Activated CD4-positive, alpha-beta T cell treated with anti-CD3 and anti-CD28 coated beads, Interleukin-2, amount 50 U/mL, for 24 hours (primary cell): ENCODE measurements around the gene PTGIS.
"Not testable (repeated sequence)": the region's sequence is repeated elsewhere in the genome, so short reads cannot be mapped to it uniquely, and the experiment has no call there.

Experiments
- DNase-seq, 2 donors: peaks; one replicate each; pipeline ENCODE4 v3.0.0-alpha.2; 2020; ENCODE audit warnings: low read depth in 1 of 2, low spot score in 1 of 2

Gene PTGIS

DNA sequence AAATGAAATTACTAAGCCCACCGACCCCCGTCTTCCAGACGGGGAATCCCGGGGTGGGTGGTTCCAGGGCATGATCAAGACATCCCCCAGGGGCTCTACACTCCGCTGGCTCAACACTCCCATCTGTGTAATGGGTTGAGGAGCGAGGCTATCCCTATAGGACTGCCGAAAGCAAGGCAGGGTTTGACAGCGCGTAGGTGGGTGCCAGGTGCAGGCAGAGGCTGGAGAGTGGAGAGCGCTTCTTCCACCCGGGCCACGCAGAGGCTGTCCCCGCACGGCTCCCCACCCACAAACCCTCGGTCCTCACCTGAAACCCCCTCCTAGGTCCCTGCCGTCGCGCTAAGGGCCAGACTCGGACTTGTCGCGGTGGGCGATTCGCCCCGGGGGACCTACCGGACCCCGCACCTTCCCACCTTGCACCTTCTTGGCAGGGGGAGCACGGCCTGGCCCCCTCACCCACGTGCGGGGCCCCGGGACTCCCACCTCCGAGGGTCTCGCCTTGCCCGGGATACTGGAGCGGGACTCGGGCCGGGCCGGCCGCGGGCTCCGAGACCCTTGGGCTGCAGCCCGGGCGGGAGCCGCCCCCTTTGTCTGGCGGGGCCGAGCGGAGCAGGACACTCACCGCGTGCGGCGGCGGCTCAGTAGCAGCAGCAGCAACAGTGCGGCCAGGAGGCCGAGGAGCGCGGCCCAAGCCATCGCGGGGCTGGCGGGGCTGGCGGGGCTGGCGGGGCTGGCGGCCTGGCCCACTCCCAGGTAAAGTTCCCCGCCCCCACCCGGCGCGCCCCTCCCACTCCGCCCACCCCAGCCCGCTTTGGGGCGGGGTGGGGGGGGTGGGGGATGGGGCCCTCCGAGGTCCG lies at the start of gene PTGIS:
TSS of gene PTGIS (minus strand) at position 717 of the 857 bp plus-strand sequence. CDS start at position 696, 21 bp downstream.
- no peak for DNase-seq

DNA sequence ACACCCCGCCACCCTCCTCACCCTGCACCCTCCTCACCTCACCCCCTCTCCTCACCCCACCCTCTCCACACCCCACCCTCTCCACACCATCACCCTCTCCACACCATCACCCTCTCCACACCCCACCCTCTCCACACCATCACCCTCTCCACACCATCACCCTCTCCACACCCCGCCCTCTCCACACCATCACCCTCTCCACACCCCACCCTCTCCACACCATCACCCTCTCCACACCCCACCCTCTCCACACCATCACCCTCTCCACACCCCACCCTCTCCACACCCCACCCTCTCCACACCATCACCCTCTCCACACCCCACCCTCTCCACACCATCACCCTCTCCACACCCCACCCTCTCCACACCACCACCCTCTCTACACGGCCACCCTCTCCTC lies 49.5 kb upstream of the PTGIS start:
- not testable (repeated sequence) for DNase-seq

DNA sequence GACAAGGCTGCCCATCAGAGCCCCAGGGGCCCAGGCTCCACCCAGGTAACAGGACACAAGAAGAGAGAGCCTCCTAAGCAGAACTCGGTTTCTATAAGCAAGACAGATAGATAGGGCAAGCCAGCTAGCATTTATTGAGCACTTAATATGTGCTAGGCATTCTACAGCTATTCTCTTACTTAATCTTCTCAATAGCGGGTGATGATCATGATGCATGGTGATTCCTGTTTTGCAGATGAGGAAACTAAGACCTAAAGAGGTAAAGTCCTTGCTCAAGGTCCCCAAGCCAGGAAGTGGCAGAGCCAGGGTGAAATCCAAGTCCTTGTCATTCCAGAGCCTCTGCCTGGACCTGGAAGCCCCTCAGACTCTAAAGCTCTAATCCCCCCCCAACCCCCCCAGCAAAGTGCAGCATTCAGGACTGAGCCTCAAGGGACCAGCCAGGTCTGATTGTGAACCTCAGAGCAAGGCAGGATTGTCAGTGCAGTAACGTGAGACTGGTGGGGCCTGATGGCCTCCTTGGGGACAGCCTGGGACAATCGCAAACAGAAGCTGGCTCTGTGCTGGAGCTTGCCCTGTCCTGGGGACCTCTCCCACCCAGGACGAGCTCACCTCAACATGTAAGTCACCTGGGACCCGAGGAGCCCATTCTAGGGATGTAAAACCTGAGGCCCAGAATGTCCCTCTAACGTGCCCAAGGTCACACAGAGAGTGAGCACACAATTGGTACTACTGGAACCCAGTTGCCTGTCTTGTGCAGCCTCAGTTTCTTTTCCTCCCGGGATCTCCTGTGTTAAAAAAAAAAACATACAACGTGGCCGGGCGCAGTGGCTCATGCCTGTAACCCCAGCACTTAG lies 48.4 kb upstream of the PTGIS start:
- DNase-seq: no peak

DNA sequence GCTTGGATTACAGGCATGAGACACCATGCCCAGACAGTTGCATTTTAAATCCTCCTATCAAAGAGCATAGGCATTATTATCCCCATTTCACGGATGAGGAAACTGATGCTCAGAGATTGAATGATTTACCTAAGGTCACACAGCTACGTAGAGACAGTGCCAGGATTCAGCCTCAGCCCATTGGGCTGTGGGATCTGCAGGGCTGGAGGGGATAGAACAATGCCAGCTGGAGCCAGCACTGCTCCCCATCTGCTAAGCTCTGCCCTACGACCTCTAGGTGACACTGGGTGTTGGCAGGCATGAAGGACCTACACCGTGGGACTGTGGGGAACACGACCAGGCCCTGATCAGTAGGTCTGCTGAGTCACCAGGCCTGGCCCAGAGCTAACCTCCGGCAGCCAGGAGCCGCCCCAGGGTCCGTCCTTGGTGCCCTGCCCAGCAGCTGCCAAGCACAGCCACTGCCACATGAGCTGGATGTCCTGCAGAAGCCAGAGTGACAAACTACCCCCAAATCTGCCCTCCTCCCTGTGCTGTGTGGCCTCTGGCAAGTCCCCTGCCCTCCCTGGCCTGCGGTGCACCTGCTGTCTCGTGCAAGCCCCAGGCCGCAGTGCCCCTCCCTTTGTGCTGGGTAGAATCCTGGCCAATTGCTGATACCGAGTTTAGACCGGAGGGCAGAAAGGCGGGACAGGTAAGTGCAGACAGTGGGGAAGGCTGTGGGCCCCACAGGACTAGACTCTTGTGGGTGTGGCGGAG lies 47.6 kb upstream of the PTGIS start:
- DNase-seq: no peak

DNA sequence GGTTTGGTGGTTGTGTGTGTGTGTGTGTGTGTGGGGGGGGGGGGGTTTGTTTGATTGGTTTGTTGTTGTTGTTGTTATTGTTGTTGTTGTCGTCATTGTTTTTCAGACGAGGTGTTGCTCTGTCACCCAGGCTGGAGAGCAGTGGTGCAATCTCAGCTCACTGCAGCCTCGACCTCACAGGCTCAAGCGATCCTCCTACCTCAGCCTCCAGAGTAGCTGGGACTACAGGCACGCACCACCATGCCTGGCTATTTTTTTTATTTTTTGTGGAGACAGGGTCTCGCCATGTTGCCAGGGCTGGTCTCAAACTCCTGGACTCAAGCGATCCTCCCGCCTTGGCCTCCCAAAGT lies 47.1 kb upstream of the PTGIS start:
- not testable (repeated sequence) for DNase-seq

DNA sequence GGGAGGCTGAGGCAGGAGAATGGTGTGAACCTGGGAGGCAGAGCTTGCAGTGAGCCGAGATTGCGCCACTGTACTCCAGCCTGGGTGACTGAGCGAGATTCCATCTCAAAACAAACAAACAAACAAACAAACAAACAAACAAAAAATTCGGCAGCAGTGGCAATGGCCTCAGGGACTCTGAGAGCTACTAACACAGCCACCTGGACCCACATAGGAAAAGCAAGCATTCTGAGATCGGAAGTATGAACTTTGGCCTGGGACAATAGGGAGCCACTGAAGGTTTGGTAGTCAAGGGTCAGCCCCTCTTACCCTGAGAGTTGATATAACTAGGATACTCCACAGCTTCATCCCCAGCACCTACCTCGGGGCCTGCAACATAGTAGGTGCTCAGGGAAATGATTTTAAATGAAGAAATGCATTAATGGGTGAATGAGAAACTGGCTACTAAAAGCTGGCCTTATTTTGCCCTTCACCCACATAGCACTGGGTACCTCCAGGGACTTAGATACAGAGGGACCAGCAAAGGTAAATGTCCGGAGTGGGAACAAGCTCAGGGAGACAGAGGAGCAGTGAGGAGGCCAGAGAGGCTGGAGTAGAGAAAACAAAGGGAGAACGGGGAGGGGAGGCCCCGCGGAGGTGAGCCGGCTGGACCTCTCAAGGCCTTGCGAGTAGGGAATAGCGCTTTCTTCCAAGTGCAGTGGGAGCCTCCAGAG lies 46.6 kb upstream of the PTGIS start:
- no peak for DNase-seq

DNA sequence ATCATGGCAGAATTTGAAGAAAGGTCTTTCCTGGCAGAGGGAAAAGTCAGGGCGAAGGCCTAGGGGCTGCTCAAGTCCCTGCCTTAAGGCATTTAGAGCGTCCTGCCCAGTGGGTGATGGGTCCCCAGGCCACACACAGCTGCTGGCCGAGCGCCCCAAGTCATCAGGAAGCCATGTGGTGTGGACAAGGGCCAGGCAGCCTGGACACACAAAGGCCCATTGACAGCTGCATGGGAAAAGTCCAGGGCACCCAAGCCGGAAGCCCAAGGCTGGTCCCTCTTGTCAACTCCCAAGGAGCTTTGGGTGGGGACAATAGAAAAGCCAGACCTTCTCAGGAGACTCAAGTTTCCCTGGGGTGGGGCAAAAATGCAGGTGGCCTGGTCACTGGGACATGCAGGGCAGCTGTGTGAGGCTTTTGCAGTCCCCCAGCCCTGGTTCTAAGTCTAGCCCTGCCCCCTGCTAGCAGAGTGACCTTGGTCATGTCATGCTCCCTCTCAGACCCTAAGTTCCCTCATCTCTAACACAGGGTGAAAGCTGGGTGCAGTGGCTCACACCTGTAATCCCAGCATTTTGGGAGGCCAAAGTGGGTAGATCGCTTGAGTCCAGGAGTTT lies 44.3 kb upstream of the PTGIS start:
- no peak for DNase-seq

DNA sequence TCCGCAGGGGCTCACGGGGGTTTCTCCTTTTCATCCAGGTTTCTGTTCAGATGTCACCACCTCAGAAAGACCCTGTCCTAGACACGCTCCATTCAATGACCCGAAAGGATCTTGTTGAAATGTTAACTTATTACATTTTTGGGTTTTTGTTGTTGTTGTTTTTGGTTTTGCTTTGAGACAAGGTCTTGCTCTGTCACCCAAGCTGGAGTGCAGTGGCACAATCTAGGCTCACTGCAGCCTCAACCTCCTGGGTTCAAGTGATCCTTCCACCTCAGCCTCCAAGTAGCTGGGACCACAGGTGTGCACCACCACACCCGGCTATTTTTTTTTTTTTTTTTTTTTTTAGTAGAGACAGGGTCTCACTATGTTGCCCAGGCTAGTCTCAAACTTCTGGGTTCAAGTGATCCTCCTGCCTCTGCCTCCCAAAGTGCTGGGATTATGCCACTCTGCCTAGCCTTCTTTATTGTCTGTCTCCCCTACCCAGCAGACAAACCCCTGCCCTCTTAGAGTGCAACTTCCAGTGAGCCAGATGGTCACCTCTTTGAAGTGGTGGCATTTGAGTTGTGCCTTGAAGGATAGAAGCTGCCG lies 43.7 kb upstream of the PTGIS start:
- not testable (repeated sequence) for DNase-seq

DNA sequence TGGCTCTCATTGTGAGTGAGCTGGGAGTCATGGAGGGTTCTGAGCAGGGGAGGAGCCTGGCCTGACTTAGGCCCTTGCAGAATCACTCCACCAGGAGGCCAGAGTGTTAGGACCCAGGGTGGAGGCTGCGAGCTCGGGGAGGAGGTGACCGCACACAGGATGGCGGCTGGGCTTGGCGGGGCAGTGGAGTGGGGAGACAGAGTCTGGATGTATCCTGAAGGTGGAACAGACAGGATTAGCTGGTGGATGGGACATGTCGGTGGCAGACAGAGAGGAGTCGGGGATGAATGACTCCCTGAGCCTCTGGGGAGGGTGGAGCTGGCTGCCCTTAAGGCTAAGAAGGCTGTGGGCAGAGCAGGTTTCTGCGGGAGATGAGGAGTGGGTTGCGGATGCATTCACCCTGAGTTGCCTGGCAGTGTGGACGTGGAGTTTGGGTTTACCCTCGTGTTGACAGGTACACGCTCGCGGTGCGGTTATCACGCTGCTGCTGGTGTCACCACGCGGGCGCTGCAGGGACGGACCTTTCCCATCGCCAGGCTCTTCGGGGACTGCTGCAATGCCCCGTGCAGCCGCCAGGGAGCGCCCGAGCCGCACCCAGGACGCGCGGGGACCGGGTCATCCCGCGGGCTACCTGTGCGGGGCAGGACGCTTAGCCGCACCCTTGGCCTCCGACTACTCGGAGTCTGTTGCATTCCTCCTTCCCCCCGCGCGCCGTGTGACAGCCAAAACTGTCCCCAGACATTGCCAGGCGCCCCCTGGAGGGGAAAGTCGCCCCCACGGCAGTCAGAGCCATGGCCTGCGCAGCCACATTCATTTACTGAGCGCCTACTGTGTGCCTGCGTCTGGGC lies 43.0 kb upstream of the PTGIS start:
- peak; percentile 61 to 70 for DNase-seq

DNA sequence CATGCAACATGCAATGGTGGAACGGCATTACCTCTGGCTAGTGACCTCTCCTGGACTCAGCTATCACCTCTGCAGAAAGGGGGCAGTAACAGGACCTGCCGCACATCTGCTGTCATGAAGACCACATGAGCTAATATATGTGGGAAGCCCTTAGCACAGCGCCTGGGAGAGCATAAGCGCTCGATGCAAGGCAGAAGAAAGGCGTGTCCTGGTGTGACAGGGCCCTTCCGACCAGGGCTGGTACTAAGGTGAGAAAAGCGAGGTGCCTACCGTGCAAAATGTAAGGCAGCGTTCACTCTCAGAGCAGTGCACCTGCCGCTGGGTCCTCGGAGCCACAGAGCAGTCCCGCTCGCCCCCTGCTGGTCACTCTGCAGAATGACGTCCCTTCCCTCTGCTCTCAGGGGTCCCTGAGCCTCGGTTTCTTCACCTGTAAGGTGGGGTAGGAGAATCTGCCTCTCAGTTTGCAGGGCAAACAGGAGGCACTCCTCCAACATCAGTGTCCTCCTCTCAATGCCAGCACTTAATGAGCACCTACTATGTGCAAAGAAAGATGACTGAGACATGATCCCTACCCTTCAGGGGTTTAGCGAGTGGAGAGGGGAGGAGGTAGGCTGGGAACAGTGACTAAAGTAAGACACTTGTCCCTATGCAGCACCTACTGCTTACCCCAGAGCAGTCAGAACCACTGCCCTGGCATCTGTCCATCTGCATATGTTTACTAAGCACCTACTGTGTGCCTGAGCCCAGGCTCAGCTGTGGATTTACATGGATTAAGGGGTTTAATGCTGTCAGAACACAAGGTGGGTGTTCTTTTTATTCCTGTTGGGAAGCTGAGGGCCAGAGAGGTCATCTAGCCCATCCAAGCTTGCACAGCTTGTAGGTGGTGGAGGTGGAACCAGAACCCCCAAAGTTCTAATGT lies 41.1 kb upstream of the PTGIS start:
- peak; percentile 60 to 61 for DNase-seq

DNA sequence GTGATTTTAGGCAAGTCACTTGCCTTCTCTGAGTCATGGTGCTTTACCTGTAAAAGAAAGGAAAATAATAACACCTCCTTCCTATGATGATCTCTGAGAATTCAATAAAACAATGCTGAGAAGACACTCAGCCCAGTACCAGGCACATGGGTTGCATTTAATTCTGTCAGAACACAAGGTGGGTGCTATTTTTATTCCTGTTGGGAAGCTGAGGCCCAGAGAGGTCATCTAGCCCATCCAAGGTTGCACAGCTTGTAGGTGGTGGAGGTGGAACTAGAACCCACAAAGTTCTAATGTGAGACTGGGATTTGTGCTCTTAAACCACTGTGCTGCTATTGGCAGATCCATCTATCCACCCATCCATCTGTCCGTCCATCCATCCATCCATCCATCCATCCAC lies 39.6 kb upstream of the PTGIS start:
- DNase-seq: no peak

DNA sequence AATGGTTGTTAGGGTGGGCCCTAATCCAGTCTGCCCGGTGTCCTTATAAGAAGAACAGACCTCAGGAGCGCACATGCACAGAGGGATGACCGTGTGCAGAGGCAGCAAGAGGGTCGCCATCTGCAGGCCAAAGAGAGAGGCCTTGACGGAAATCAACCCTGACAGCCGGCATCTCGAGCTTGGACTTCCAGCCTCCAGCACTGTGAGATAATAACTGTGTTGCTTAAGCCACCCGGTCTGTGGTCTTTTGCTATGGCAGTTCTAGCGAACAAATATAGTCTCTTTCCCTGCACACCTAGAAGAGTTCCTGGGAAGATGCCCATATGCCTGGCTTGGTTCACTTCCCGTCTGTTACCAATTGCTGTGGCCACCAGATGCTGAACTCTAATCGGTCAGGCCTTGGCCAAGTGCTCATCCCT lies 35.3 kb upstream of the PTGIS start:
- DNase-seq: no peak

DNA sequence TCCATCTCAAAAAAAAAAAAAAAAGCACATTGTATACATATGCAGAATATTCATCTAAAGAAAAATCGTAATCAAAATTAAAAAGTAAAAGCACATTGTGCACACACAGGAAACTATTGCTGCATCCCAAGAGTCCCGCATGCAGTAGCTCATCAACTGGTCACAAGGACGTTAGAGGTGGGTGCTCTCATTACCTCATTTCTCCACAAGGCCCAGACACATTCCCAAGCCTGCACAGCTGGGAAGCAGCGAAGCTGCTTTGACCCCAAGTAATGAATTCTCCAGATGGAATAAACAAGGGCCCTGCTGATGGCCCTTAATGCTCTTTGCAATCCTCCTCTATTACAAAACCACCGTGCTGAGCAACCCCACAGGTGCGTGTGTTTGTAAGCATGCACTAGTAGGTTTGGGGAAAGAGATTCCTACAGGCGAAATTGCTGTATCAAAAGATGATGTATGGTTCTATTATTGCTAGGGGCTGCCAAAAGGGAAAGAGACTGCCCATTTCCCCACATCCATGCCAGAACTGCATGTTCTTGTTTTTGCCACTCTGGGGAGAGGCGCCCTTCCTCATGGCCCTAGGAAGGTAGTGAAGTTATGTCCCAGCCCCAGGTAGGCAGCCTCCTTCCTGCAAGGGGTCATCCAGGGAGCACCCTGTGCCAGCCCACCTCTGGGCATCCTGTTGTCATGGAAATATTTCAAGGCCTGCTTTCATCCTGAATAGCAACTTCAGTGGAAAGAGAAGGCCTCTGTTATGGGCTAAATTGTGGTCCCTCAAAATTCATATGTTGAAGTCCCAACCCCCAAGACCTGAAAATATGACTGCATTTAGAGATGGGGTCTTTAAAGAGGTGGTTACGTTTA lies 34.6 kb upstream of the PTGIS start:
- DNase-seq: no peak

DNA sequence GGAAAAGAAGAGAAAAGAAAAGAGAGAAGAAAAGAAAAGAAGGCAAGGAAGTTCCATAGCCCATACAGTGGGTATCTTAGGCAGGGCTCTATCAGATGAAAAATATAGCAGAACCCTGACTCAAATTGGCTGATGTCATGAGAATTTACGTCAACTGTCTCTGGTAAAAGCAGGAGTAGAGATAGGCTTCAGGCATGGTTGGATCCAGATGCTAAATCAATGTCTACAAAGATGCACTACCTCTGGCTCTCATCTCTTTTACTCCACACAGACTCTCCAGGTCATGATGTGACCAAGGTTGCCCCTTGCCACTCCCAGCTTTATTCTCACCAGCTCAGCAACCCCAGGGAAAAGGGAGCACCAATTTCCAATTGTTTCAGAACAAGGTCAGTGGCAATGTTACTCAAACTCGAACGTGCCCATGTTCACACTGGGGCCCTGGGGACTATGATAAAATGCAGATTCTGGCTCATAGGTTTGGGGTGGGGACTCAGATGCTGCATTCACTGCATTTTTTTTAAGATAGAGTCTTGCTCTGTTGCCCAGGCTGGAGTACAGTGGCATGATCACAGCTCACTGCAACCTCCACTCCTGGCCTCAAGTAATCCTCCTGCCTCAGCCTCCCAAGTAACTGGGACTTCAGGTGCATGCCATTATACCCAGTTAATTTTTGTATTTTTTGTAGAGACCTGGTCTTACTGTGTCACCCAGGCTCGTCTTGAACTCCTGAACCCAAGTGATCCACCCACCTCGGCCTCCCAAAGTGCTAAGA lies 33.4 kb upstream of the PTGIS start:
- DNase-seq: no peak

DNA sequence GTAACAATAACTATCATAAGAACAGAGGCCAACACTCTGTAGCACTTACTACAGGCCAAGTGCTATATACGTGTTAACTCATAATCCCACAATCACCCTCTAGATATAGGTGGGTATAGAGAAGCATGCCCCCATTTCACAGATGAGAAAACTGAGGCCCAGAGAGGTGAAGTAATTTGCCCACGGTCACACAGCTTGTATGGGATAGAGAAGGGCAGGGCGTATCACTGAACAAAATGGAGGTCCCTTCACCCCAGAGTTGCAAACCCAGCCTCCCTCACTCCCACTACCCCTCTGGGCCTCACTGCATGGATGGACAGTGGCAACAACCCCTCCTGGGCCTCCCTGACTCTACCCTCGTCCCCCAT lies 31.8 kb upstream of the PTGIS start:
- DNase-seq: no peak

DNA sequence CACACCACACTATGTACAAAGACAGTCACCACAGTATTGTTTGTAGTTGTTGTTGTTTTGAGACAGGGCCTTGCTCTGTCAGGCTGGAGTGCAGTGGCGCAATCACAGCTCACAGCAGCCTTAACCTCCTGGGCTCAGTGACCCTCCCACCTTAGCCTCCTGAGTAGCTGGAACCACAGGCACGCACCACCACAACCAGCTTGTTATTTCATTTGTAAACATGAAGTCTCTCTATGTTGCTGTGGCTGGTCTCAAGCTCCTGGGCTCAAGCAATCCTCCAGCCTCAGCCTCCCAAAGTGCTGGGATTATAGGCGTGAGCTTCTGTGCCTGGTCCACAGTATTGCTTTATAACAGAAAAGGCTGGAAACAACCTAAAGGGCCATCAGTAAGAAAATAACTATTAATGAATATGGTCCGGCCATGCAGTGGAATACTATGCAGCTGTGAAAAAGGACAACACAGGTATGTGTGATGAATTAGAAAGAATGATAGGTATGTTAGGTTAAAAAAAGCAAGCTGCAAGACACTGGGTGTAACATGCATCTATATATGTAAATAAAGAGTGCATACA lies 30.0 kb upstream of the PTGIS start:
- DNase-seq: no peak
